ENCODE data around the gene KRTAP4-4.

DNA sequence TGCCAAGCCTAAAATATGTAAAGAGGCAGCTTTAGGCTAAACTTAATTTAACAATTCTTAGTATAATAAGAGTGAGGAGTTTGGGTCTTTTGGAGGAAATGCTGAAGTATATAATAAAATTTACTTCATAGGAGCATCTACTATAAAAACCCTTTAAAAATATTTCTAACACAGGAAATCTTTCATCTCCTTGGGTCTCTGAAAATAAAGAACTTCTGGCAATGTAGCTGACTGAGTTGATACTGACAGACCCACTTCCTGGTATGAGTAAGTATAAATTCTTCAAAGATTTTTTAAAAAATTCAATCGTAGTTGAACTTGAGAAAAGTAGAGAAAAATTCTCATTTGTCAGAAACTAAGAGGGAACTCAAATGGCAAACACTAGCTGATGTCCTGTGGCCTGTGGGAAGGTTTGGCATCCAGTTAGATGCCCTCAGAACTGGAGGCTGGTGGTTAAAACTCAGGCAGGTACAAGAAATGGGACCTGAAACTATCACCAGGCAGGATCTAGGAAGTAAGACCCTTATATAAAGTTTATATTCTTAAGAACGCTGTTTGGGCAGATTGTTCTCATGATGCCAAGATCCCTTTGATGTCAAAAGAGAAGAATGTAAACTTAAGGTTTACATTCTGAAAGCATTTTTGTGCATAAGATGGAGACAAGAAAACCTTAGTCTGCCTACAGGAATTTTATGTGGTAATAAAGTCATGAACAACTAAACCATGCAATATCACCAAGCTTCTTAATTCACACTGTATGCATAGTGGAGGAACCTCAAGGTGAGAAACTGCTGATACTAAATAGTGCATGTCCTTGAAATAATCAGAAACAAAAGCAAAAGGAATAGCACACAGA lies 26.4 kb downstream of the KRTAP4-4 start:
- TF ChIP-seq POLR2A (IDR thresholded peaks at IDR 0.05), result no peak
- TF ChIP-seq, protein P1, sequence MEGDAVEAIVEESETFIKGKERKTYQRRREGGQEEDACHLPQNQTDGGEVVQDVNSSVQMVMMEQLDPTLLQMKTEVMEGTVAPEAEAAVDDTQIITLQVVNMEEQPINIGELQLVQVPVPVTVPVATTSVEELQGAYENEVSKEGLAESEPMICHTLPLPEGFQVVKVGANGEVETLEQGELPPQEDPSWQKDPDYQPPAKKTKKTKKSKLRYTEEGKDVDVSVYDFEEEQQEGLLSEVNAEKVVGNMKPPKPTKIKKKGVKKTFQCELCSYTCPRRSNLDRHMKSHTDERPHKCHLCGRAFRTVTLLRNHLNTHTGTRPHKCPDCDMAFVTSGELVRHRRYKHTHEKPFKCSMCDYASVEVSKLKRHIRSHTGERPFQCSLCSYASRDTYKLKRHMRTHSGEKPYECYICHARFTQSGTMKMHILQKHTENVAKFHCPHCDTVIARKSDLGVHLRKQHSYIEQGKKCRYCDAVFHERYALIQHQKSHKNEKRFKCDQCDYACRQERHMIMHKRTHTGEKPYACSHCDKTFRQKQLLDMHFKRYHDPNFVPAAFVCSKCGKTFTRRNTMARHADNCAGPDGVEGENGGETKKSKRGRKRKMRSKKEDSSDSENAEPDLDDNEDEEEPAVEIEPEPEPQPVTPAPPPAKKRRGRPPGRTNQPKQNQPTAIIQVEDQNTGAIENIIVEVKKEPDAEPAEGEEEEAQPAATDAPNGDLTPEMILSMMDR (IDR thresholded peaks at IDR 0.05), result no peak

All from testis (tissue), 2 donors.